Endothelial cell of hepatic sinusoid (primary cell): ENCODE results near the gene GRM4.

Source experiments
- in situ Hi-C: cut with HindIII; loops from 2 replicates; pipeline ENCODE4 v1.10.0; 2017; ENCODE audit warnings: low sequenced_read_pairs

The GRM4 gene

GRCh38 chr6:34068462-34069044 lies 77.3 kb downstream of the GRM4 start:
- in situ Hi-C loops = no loop called here

- in situ Hi-C loops = no loop called here
Measured at GRCh38 chr6:34067814-34068213, 78.1 kb downstream of the GRM4 start.

GRCh38 chr6:34066772-34067770 lies 78.8 kb downstream of the GRM4 start:
- in situ Hi-C loops = no loop called here

DNA sequence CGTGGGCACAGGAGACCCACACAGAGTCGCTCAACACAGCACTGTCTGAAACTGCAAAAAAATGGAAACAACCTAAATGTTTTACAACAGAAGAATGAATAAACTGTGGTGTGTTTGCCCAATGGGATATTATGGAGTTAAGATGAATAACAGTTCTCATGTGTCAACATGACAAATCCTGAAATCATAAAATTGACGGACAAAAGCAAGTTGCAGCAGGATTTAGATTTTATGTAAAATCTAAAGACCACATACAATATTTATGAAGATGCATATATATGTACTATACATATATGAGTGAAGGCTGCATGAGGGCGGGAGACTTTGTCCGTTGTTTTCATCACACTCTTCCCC lies 79.7 kb downstream of the GRM4 start:
- in situ Hi-C loops = no loop called here

DNA sequence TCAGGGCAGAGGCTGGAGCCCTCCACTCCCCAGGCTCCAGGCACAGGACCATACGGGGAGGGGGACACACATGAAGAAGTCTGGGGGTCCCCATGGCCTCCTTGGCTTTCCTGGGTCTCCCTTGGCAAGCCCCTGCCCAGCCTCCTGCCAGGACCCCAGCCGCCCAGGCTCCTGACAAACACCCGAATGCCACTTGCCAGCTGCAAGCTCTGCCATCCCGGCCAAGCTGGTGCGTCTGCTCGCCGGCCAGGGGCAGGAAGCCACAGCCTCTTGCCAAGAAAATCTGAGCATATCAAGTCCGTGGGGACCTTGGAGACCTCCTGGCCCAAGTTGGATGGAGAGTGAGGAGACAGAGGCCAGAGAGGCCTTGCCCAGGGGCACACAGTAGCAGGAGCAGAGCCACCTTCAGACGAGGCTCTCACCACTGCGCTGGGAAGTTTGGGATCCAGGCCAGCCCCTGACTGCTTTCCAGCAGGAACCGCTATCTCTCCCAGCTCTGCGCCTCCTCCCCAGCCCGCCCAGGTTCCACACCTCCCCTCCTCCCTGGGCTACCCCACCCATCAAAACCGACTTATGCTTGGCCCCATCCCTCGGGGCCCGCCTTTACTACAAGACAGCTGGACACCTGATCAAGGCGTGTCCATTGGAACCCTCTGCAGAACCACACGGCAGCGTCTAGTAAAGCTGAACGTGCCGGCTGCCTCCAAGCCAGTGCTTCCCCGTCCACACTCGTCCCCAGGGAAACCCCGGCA lies 80.2 kb downstream of the GRM4 start:
- in situ Hi-C loops = no loop called here

GRCh38 chr6:34064675-34065074 lies 81.2 kb downstream of the GRM4 start:
- in situ Hi-C loops = no loop called here

DNA sequence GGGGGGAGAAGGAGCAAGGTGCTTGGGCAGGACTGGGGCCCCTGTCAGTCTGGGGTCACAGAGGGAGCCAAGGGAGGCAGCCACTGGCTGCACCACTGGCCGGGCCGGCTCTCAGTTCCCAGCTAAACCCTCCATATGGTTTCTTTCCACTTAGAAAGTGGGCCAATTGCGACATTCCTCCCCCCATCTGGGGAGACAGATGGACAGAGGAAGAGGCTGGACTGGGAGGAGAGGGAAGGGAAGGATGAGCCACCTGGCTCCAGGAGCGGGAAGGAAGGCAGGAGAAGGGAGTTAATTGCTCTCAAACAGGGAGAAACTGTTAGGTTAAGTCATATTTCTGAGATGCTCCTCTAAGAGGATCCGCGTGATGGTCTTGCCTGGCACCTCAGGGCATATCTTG lies 82.2 kb downstream of the GRM4 start:
- in situ Hi-C loops = no loop called here

- in situ Hi-C loops = no loop called here
Measured at GRCh38 chr6:34062815-34063214, 83.1 kb downstream of the GRM4 start.

GRCh38 chr6:34062156-34062555 lies 83.7 kb downstream of the GRM4 start:
- in situ Hi-C loops = no loop called here

- in situ Hi-C loops = no loop called here
Measured at GRCh38 chr6:34061348-34061747, 84.5 kb downstream of the GRM4 start.

DNA sequence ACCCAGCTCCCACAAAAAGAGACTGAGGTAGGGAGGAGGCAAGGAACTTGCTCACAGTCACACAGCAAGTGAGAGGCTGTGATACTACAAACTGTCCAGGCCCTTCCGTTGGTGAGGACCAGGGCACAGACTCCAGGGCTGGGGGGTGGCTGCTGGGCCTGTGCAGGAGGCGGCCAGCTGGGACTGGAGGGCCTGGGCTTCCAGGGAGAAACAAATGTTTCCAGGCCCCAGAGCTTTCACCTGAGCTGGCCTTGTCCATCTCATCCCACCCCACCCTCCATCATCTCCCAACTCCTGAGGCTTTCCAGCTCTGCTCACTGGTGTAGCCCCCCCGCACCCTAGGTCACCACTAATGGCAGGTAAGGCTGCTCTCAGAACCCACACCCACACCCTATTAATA lies 86.0 kb downstream of the GRM4 start:
- in situ Hi-C loops = no loop called here

DNA sequence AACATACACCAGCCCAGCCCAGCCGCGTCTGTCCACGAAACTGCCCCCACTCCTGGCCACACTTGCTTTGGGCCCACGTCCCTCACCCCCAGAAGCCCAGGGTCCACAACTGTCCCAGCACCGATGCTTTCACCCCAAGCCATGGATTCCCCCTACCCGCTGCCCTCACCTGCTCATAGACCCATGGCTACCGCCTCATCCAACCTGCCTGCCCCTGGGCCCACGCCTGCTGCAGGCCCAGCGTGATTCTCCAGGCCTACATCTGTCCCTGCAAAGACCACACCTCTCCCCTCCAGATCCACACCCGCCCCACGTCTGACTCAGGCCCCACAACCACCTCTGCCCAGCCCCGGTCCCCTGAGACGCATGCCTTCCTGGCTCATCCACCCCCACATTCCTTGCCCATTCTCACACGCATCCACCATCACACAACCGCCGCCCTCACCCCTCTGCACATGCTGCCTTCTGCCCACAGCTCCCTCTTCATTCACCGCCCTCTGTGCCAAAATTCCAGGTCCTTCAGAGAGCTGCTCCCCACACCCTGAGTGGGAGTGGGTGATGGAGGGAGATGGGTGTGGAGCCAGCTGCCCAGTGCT lies 86.7 kb downstream of the GRM4 start:
- in situ Hi-C loops = no loop called here

DNA sequence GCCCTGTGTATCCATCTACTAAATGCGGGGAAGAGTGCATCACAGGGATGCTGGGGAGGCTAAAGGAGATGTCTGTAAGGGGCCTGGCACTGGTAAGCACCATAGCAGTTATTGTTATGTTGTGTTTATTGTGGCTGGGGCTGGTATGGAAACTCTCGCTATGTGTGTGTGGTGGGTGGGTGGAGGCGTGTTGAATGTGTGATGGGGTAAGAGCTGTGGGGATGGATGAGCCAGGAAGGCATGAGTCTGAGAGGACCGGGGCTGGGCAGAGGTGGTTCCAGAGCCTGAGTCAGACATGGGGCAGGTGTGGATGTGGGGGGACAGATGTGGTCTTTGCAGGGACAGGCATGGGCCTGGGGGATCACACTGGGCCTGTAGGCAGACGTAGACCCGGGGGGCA lies 88.1 kb downstream of the GRM4 start:
- in situ Hi-C loops = no loop called here

- in situ Hi-C loops = no loop called here
Measured at GRCh38 chr6:34057191-34057590, 88.7 kb downstream of the GRM4 start.

GRCh38 chr6:34056305-34057108 lies 89.4 kb downstream of the GRM4 start:
- in situ Hi-C loops = no loop called here

GRCh38 chr6:34055223-34055933 lies 90.5 kb downstream of the GRM4 start:
- in situ Hi-C loops = no loop called here

DNA sequence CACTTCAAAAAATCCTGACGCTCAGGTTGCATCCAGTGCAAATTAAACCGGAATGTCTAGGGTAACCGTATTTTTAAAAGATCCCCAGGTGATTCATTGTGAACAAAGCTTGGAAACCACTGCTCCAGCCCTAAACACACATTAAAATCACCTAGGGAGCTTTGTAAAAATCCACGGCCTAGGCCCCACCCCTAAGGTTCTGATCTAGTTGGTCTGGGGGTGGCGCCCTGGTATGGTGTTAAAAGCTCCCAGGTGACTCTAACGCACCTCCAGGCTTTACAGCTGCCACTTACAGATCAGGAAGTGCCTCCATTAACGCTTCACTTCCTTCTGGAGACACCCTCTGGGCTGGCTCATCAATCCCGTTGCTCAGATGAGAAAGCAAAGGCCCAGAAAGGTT lies 92.2 kb downstream of the GRM4 start:
- in situ Hi-C loops = no loop called here

DNA sequence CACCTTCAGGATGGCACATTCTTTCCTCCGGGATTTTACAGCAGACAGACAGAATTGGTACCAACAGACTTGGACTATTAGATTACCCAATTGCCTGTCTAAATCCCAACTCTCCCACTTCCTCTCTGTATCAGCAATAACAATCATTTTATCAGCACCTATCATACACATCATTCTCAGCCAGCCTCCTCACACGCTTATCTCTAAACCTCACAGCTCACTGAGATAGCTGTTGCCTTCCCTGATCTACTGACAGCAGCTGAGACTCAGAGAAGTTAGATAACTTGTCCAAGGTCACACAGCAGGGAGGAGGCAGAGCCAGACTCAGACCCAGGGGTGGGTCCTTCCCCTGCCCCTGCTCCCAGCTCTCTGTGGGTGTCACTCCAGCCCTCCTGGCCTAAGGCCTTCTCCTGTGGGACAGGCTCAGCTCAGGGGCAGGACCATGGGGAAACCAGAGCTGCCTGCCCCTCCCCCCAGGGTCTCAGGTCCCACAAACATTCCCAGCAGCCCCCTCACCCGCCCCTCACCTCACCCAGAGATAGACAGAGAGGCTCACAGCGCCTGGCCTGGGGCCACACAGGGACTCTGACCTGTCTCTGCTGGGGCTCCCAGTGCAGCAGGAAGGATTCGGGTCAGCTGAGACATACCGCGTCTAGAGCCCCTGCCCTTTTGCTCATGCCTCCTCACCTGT lies 92.8 kb downstream of the GRM4 start:
- in situ Hi-C loops = no loop called here

- in situ Hi-C loops = no loop called here
Measured at GRCh38 chr6:34052071-34052825, 93.6 kb downstream of the GRM4 start.
